ENCODE measurements around the gene C3orf33. TPM values are rescaled to one million over a fixed set of nuclear protein-coding genes. Genes with fewer than 3 reads are reported as not detected.

C3orf33 gene
- total and polyA plus RNA-seq, 2 of the 8 experiments (the other 6 are each of a cell fraction or from before 2014, with no cell fraction given), result 3.4 to 4.5 TPM

DNA sequence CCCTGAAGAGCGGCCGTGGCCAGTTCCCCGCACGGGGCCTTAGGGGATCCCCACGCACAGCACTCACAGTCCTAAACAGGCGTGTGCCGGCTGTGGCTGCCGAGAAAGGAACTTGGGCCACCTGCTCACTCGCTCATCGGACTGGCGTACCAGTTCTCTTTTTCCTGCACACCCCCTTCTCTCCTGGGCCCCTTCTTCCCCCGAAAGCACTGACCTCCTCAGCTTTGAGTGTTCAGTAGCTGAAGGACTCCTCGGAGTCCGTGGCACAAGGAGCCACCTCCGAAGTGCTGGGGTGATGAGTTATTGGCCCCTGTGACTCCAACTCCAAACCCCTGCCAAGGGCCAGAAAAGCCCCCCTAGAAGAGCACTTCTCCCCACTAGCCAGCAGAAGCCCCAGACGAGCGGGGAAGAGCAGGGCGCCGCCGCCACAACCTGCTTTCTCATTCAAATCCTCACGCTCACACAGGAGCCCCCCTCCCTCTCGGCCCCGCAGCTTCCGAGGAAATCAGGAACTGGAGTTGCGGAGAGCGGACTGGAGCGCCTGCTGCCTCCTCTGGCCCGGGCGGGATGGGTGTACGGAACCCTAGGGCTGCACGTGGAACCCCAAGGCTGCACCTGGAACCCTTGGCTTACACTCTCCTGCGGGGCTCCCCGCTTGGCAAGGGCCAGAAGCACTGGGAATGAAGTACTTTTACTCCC, 61.3 kb downstream of the C3orf33 start, which contains the start of gene PLCH1 (continued):
- TF ChIP-seq ZNF274 (IDR thresholded peaks at IDR 0.05; ENCODE audit: borderline replicate concordance, extremely low read depth, low read length), result no peak
- TF ChIP-seq POU5F1 (IDR thresholded peaks at IDR 0.05; ENCODE audit: low read depth, low read length), result peak; percentile 72; the same call in 1 of the 2 replicates
- peak; percentile 49; the same call in 1 of the 2 replicates for TF ChIP-seq TEAD4 (IDR thresholded peaks at IDR 0.05; ENCODE audit: low read depth, low read length)
- TF ChIP-seq PHF8 (conservative IDR thresholded peaks at IDR 0.05; ENCODE audit: low read depth, low read length), result 0 out of 2 replicates have a peak, but pooled peaks have one; percentile 29
- TF ChIP-seq TCF12 (IDR thresholded peaks at IDR 0.05; ENCODE audit: low read depth, low read length), result 0 out of 2 replicates have a peak, but pooled peaks have one; percentile 4
- TF ChIP-seq CTBP2 (IDR thresholded peaks at IDR 0.05; ENCODE audit: borderline replicate concordance, insufficient read depth, insufficient read length, low read length), result peak; percentile 37
- TF ChIP-seq HDAC2 (IDR thresholded peaks at IDR 0.05; ENCODE audit: borderline replicate concordance in 1 of 2, low read depth in 2 of 2, low read length in 2 of 2), result 0 out of 4 replicates have a peak, but pooled peaks of 1 of the 2 experiments have one; percentile 63
- no peak for TF ChIP-seq SIX5 (IDR thresholded peaks at IDR 0.05; ENCODE audit: low read depth, low read length)
- TF ChIP-seq, protein P1, sequence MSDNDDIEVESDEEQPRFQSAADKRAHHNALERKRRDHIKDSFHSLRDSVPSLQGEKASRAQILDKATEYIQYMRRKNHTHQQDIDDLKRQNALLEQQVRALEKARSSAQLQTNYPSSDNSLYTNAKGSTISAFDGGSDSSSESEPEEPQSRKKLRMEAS (IDR thresholded peaks at IDR 0.05), result peak; percentile 82
- TF ChIP-seq TAF7 (optimal IDR thresholded peaks at IDR 0.05; ENCODE audit: borderline replicate concordance, low read depth, low read length), result no peak
- peak in 1 of 2 experiments; percentile 76; a peak in 2 of 4 replicates for TF ChIP-seq SIN3A (conservative IDR thresholded peaks at IDR 0.05 in 1 of 2, IDR thresholded peaks at IDR 0.05 in 1 of 2; ENCODE audit: low read depth in 1 of 2, low read length in 2 of 2)
- peak; percentile 71 for TF ChIP-seq CREB1 (IDR thresholded peaks at IDR 0.05)
- TF ChIP-seq SIRT6 (IDR thresholded peaks at IDR 0.05; ENCODE audit: low read length), result no peak
- TF ChIP-seq KDM1A (IDR thresholded peaks at IDR 0.05; ENCODE audit: borderline replicate concordance, low read length), result peak; percentile 94
- TF ChIP-seq FOSL1 (IDR thresholded peaks at IDR 0.05; ENCODE audit: insufficient read depth, low read depth, low read length), result no peak
- TF ChIP-seq HDAC6 (IDR thresholded peaks at IDR 0.05; ENCODE audit: low read depth, low read length), result no peak
- TF ChIP-seq, protein P2, sequence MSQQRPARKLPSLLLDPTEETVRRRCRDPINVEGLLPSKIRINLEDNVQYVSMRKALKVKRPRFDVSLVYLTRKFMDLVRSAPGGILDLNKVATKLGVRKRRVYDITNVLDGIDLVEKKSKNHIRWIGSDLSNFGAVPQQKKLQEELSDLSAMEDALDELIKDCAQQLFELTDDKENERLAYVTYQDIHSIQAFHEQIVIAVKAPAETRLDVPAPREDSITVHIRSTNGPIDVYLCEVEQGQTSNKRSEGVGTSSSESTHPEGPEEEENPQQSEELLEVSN (IDR thresholded peaks at IDR 0.05), result peak; percentile 58; the same call in 1 of the 2 replicates
- peak; percentile 74 for TF ChIP-seq EGR1 (IDR thresholded peaks at IDR 0.05; ENCODE audit: borderline replicate concordance, low read depth, low read length)
- TF ChIP-seq RFX5 (IDR thresholded peaks at IDR 0.05; ENCODE audit: borderline replicate concordance, low read depth, low read length), result 0 out of 2 replicates have a peak, but pooled peaks have one; percentile 31
- peak; percentile 29 for TF ChIP-seq ASH2L (IDR thresholded peaks at IDR 0.05; ENCODE audit: low read length)
- TF ChIP-seq EP300 (IDR thresholded peaks at IDR 0.05; ENCODE audit: borderline replicate concordance in 1 of 2, low read depth in 2 of 2, low read length in 2 of 2), result peak in 1 of 2 experiments; percentile 38; a peak in 1 of 3 replicates

Data from H1 (cell line).